ENCODE measurements around the gene LYST.

Gene LYST

DNA sequence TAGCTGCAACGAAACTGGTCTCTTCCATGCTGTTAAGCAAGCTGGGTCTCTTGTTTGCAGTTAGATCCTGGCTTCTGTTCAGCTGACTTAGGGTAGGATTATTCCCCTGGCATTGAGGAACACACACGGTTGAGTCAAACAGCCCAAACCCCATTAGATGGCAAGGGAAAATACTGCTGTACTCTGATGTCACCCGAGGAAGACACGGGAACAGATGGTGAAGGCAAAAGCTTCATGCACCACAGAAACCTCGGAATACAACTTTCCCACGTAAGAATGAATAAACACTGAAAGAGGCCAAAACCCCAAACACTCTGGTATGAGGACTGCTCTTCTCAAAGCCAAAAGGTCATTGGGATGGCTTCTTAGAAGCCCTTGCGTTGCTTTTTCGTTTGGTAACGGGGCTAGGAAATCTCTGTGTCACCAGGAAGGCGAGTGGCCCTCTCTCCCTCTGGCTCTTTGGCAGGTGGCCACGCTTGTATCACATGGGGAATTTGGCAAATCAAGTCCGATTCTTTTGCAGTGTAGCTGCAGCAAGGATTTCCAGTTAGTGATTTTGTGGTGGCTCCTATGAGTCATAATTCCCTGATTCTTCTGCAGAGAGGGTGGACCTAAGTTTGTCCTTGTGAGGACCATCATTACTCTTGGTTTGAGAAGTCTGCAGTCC, 16.7 kb upstream of the LYST start:
- H3K4me3 ChIP-seq (ENCODE audit: low read length) = peak overlapping the region; percentile 44
- DNase-seq (ENCODE audit: low read depth) = peak; percentile 100
- TF ChIP-seq, protein P1, sequence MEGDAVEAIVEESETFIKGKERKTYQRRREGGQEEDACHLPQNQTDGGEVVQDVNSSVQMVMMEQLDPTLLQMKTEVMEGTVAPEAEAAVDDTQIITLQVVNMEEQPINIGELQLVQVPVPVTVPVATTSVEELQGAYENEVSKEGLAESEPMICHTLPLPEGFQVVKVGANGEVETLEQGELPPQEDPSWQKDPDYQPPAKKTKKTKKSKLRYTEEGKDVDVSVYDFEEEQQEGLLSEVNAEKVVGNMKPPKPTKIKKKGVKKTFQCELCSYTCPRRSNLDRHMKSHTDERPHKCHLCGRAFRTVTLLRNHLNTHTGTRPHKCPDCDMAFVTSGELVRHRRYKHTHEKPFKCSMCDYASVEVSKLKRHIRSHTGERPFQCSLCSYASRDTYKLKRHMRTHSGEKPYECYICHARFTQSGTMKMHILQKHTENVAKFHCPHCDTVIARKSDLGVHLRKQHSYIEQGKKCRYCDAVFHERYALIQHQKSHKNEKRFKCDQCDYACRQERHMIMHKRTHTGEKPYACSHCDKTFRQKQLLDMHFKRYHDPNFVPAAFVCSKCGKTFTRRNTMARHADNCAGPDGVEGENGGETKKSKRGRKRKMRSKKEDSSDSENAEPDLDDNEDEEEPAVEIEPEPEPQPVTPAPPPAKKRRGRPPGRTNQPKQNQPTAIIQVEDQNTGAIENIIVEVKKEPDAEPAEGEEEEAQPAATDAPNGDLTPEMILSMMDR (conservative IDR thresholded peaks at IDR 0.05; ENCODE audit: low read length) = no peak

DNA sequence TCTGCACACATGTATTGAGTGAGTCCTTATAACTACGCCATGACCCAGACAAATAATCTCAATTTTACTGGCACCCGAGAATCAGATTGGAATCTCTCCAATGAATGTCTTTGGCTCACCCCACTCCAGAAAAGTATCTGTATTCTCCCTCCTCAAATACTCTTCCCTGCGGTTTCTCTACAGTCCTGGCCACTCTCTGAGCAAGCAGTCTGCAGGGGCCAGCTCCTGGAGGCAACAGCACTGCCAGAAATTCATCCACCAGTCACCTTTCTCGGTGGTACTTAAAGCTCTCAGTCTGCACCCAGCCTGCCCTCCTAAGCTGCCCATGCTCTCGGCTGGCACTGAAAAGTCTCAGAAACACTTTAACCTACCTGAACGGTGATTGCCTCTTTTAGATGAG, 16.1 kb upstream of the LYST start:
- TF ChIP-seq, protein P1 (conservative IDR thresholded peaks at IDR 0.05; ENCODE audit: low read length) = no peak
- H3K4me3 ChIP-seq (ENCODE audit: low read length) = peak overlapping the region; percentile 44
- peak; percentile 34 for DNase-seq (ENCODE audit: low read depth)

DNA sequence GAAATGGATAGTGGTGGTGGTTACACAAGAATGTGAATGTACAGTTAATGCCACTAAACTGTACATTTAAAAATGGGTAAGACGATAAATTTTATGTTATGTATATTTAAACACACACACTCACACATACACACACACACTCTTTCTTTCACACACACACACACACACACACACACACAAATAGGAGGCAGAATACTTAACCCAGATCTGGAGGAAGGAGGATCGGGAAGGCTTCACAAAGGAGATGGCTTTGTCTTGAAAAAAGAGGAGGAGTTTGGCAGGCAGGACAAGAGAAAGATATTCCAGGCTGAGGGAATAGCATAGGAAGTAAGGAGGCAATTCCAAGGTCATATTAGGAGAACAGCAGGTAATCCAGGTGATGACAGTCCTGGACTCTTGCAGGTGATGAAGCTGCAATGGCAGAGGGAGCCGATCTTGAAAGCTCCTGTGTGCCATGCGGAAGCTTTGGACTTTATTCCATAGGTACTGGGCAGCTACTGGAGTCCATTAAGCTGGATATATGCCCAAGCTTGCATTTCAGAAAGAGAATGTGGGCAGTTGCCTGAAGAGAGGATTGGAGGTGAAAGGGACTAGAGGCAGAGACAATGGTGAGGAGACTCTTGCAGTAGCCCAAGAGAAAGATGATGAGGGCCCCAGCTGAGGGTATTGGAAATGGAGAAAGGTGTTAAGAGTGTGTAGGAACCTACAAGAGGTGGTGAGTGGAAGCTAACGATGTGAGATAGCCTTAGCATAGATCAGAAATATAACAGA, 15.4 kb upstream of the LYST start:
- H3K4me3 ChIP-seq (ENCODE audit: low read length) = no peak overlapping the region
- DNase-seq (ENCODE audit: low read depth) = no peak
- TF ChIP-seq, protein P1 (conservative IDR thresholded peaks at IDR 0.05; ENCODE audit: low read length) = no peak

DNA sequence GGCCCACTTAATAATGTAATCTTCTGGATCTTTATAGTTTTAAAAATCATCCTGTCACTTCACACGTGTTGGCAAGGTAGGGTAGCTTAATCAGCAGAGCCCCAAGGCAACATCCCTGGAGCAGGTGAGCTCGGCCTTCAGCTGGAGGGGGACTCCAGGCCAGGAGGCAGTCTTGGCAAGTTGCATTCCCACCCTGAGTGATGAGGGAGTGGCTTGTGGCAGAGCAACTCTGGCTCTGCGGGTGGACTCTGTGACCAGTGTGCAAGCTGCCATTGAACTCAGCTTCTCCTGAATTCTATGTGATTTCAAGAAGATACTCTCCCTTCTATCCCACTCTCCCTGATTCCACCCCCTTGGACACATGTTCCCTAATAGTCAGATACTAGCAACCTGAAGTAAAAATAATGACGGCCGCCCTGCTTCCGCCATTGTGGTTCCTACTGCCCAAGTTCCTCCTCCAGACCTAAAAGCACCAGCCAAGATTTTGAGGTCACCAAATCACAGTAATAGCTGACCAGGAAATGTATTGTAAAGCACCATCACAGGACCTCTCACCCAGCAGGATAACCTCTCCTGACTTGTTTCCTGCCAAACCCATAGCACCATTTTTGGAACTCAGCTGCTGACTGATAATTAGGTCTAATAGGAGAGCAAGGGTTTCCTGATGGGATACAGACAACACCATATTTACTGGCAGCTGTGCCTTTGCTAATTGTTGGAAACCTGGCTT, 11.5 kb upstream of the LYST start:
- TF ChIP-seq, protein P1 (conservative IDR thresholded peaks at IDR 0.05; ENCODE audit: low read length) = no peak
- DNase-seq (ENCODE audit: low read depth) = no peak
- no peak overlapping the region for H3K4me3 ChIP-seq (ENCODE audit: low read length)

DNA sequence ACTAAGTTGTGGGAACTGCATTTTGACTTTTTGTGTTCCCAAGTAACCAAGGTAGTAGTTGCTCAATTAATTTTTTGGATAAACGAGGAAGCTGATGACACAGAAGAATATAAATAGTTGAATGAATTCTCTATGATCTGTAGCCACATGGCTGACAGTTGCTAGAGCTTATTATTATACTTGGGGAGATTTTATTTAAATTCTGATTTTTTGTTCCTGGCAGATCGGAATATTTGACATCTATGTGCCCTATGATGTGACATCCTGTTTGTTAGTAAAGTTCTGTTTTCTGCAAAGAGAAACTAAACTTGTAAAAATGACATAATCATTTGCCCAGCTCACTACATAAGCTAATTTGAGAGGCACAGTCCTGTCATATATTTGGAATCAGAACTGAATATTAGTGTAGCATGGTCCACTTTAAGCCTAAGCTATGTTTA, 9.7 kb upstream of the LYST start:
- TF ChIP-seq, protein P1 (conservative IDR thresholded peaks at IDR 0.05; ENCODE audit: low read length) = no peak
- no peak for DNase-seq (ENCODE audit: low read depth)
- no peak overlapping the region for H3K4me3 ChIP-seq (ENCODE audit: low read length)

DNA sequence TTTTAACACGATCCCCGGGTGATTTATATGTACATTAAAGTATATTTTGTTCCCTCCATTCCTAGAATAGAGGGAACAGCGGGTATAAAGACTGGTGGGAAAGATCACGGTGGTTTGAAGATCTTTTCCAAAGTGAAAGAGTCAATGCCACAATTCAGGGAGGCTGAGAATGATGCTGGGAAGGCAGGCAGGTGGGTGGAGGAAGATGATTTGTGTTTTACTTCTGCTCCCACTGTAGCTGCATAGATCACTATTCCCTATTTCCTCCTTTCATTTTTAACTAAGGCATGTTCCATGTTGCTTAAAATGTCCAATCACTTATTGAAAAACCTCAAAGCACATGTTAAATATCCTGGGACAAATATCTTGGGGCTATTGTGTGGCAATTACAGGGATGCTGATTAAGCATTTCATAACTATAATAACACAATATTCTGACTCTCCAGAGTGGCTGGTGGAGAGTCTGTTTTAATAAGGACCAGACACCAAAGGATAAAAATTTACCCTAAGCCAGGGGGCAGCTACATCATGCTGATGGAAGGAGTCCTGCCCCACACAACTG, 8.4 kb upstream of the LYST start:
- no peak overlapping the region for H3K4me3 ChIP-seq (ENCODE audit: low read length)
- TF ChIP-seq, protein P1 (conservative IDR thresholded peaks at IDR 0.05; ENCODE audit: low read length) = no peak
- DNase-seq (ENCODE audit: low read depth) = no peak

All from AG10803 (cell line).